NCI-H2196 (cell line): ENCODE measurements around the gene SLC13A1.

Experiments
- DNase-seq: peaks from one replicate; lab custom pipeline; 2025; ENCODE audit not compliant: unreplicated experiment; lab: John Stamatoyannopoulos, UW

The SLC13A1 gene

GRCh38 chr7:123198111-123198510 lies 1.7 kb downstream of the SLC13A1 start:
- no peak for DNase-seq

- DNase-seq = no peak
Measured at GRCh38 chr7:123193235-123193634, 6.5 kb downstream of the SLC13A1 start.

DNA sequence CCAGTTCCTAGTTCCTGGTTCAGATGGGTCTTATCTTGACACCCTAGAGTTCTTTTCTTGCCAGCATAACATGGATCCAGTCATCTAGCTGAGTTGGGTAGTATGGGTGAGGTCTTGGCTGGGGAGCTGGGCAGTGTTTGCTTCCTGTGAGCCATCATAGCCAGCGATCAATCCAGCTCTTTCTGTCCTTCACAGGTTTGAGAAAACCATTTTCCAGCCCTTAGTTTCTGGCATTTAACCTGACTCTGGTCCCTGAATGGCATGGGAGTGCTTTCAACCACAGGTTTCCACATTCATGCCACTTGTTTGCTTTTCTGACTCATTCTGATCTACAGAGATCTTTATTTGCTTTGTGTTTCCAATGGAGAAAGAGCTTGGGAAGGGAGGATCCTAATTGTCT lies 8.6 kb downstream of the SLC13A1 start:
- DNase-seq = peak; percentile 27

DNA sequence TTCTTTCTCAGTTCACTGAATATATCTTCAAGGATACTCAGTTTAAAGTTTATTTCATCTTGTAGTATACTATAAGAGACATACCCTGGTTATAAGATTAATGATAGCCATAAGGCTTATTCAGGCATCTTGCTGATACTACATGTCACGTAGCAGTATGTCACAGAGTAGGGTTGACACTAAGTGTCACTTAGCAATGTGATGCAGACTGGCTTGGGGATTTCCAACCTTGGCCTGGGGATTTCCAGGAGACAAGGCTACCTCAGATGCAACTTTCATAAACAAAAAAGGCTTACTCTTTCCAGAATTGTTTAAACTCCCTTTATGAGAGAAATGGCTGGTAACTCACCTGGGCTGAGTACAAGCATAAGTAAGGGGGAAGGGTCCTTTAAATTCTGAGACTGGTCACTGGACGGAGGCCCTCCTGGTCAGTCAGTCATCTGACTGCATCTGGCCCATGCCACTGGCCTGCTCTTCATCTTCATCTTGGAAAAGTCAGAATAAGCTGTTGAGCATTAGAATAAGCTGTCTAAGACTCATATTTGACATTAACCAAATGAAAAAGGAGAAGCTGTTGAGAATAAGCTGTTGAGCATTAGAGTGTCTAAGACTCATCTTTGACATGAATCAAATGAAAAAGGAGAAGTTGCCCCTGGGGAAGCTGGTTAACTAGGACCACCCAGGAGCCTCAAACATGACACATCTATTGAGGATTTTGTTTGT lies 9.5 kb downstream of the SLC13A1 start:
- no peak for DNase-seq

DNA sequence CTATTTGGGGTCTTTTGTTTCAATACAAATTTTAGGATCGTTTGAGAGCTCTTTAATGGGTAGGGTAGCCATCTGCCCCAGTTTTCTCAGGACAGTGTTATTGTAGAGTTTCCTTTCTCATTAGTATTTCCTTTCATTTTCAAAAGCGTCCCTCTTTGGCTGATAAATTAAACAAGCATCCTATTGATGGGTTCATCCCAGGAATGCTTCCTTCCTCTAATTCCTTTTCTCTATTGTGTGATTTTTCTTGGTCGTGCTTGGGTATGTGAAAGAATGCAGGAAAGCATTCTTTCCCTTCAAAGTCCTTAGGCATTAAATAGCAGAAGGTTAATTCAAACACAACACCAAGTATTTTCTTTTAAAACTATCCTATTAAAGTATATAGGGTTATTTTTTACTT lies 14.0 kb downstream of the SLC13A1 start:
- no peak for DNase-seq

- DNase-seq = no peak
Measured at GRCh38 chr7:123184271-123184670, 15.5 kb downstream of the SLC13A1 start.

DNA sequence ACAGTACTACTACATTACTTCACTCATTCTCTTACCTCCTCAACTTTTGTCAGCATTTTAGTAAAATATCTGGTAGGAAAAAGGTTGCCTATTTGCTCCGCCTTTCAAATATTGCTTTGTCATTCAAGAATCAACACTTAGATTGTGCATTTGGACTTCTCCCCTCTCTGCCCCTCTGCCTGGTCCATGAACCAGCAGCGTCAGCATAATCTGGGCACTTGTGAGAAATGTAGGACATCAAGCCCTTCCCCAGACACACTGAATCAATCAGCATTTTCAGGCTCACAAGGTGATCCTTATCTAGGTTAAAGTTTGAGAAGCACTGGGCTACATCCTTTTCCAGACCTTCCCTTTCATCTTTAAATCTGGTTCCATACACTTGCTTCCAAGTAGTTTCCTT lies 16.3 kb downstream of the SLC13A1 start:
- DNase-seq = no peak

- no peak for DNase-seq
Measured at GRCh38 chr7:123177442-123177841, 22.3 kb downstream of the SLC13A1 start.

GRCh38 chr7:123170333-123171246 lies 29.2 kb downstream of the SLC13A1 start:
- DNase-seq = no peak

- no peak for DNase-seq
Measured at GRCh38 chr7:123169065-123169464, 30.7 kb downstream of the SLC13A1 start.

GRCh38 chr7:123157606-123158005 lies 42.2 kb downstream of the SLC13A1 start:
- DNase-seq = no peak

GRCh38 chr7:123155571-123155970 lies 44.2 kb downstream of the SLC13A1 start:
- no peak for DNase-seq

DNA sequence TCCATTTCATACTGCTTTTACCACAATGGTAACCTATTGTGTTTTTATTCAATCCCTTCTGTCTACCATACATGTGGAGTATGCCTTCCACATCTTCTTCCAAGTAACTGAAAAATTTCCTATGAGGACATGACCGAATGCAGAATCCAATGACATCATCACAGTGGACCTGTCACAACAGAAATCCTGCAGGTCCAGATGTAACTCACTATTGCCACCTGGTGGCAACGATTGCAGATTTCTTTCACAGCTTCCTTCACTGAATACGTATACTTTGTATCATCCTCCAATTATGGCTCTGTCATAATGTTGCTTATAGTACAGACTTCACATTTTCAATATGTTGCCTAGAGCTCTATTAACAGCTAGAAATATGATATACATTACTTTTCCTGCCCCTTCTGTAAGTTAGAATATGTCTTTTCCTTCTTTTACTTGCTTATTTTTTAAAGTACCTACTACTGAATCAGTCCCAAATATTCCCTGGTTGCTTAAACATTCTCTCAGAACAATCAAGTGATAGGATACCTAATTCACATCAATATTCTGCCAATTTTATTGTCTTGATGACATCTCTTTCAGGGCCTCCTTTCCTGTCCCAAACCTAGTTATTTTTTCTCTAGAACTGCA lies 45.4 kb downstream of the SLC13A1 start:
- DNase-seq = peak; percentile 88

DNA sequence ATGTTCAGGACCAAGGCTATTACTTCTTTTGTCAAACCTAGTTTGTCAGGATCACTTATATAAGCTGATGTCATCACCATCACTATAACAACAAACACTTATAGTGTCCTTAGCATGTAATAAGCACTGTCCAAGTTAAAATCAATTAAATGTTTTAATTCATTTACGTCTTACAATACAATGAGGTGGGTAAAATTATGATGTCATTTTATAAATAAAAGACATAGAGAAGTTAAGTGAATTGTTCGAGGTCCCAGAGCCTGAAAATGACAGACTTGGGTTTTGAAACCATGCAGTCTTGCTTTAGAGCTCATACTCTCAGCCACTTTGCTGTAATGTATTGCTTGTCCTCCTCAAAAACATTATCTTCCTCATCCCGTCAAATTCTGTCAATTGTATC lies 48.3 kb downstream of the SLC13A1 start:
- DNase-seq = no peak

- DNase-seq = no peak
Measured at GRCh38 chr7:123148813-123149212, 51.0 kb downstream of the SLC13A1 start.

GRCh38 chr7:123143252-123144006 lies 56.3 kb downstream of the SLC13A1 start:
- no peak for DNase-seq

DNA sequence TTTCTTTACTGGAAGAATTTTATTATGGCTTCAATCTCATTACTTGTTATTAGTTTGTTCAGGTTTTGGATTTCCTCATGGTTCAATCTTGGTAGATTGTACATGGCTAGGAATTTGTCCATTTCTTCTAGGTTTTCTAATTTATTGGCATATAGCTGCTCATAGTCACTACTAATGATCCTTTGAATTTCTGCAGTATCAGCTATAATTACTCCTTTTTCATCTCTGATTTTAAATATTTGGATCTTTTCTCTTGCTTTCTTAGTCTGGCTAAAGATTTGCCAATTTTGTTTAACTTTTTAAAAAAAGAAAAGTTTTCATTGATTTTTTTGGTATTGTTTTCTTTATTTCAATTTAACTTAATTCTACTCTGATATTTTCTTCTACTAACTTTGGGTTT lies 59.2 kb downstream of the SLC13A1 start:
- no peak for DNase-seq

GRCh38 chr7:123135960-123136359 lies 63.8 kb downstream of the SLC13A1 start:
- DNase-seq = no peak

- no peak for DNase-seq
Measured at GRCh38 chr7:123133924-123134323, 65.8 kb downstream of the SLC13A1 start.

GRCh38 chr7:123131961-123132360 lies 67.8 kb downstream of the SLC13A1 start:
- DNase-seq = no peak

DNA sequence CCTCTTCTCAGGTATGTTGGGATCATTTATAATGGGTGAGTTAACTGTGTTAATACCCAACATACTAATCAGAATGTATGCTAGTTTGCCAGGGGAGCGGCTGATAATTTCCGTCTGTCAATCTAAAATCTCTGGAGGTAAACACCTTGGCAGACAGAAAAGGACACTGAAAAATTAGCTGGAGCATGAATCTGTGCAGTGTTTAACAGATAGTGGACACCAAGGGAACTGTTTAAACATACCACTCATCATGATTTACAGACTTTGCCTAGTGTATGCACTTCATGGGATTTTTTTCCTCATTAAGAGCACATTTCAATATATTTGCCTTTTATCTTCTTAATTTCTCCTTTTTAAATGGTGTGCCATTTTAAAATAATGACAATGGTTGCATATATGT lies 68.2 kb downstream of the SLC13A1 start:
- no peak for DNase-seq
